HepG2 (cell line): ENCODE results near the gene SERTAD2. TPM values are rescaled to one million over a fixed set of nuclear protein-coding genes. Genes with fewer than 3 reads are reported as not detected.

Source experiments
- AGO1 ChIP-seq: fragments of 200-400 bp; formaldehyde crosslinking; IDR thresholded peaks from 2 replicates; pipeline ENCODE4 v1.6.1; 2017; ENCODE audit warnings: mild to moderate bottlenecking, low read depth, low read length, moderate library complexity; ENCODE audit not compliant: poor library complexity, severe bottlenecking
- AKAP8 ChIP-seq: sonication (generic); formaldehyde crosslinking; IDR thresholded peaks from 2 replicates; pipeline ENCODE4 v1.5.1; 2020; ENCODE audit warnings: mild to moderate bottlenecking, missing genetic modification reagents
- CENPT ChIP-seq: sonication (generic); formaldehyde crosslinking; IDR thresholded peaks from 2 replicates; pipeline ENCODE4 v1.8.0; 2022; ENCODE audit warnings: low read depth, mild to moderate bottlenecking, moderate library complexity, missing genetic modification reagents
- CHD4 ChIP-seq: fragments of 200-600 bp; sonication (generic); IDR thresholded peaks from 2 replicates; pipeline ENCODE4 v1.7.0; 2017; ENCODE audit warnings: mild to moderate bottlenecking, low read length, borderline replicate concordance
- DNMT1 ChIP-seq: sonication (generic); formaldehyde crosslinking; IDR thresholded peaks from 2 replicates; pipeline ENCODE4 v1.5.1; 2020; ENCODE audit warnings: mild to moderate bottlenecking, missing genetic modification reagents
- DZIP1 ChIP-seq: sonication (generic); formaldehyde crosslinking; IDR thresholded peaks from 2 replicates; pipeline ENCODE4 v1.5.0; 2020; ENCODE audit warnings: mild to moderate bottlenecking, missing genetic modification reagents
- ETV6 ChIP-seq: sonication (generic); formaldehyde crosslinking; conservative IDR thresholded peaks from 2 replicates; pipeline ENCODE4 v1.4.0; 2020; ENCODE audit warnings: missing genetic modification reagents
- FOSL2 ChIP-seq: sonication (generic); formaldehyde crosslinking; IDR thresholded peaks from 2 replicates; pipeline ENCODE4 v1.4.0; 2020; ENCODE audit warnings: missing genetic modification reagents
- HDAC2 ChIP-seq: sonication (generic); formaldehyde crosslinking; IDR thresholded peaks from 2 replicates; pipeline ENCODE4 v1.4.0; 2020; ENCODE audit warnings: missing genetic modification reagents
- JDP2 ChIP-seq: sonication (generic); formaldehyde crosslinking; IDR thresholded peaks from 2 replicates; pipeline ENCODE4 v1.8.1; 2022; ENCODE audit warnings: missing genetic modification reagents, borderline replicate concordance
- KAT7 ChIP-seq: IDR thresholded peaks from 2 replicates; pipeline ENCODE4 v1.6.1; 2018; ENCODE audit warnings: borderline replicate concordance, missing compliant biosample characterization
- KDM6A ChIP-seq: IDR thresholded peaks from 2 replicates; pipeline ENCODE4 v1.6.1; 2016; ENCODE audit warnings: low read depth
- LBX2 ChIP-seq: sonication (generic); formaldehyde crosslinking; IDR thresholded peaks from 2 replicates; pipeline ENCODE4 v1.5.0; 2020; ENCODE audit warnings: missing genetic modification reagents, mild to moderate bottlenecking, borderline replicate concordance
- NR2F2 ChIP-seq: IDR thresholded peaks from 2 replicates; pipeline ENCODE4 v1.6.1; 2012; ENCODE audit warnings: low read depth, inconsistent platforms, borderline replicate concordance
- STAT5B ChIP-seq: sonication (generic); formaldehyde crosslinking; IDR thresholded peaks from 2 replicates; pipeline ENCODE4 v1.4.0; 2020; ENCODE audit warnings: missing genetic modification reagents
- USF2 ChIP-seq, 2 experiments: sonication (generic) in 1 of 2; formaldehyde crosslinking in 1 of 2; IDR thresholded peaks; 2 replicates each; pipeline versions ENCODE4 v1.5.1 to v1.6.1; 2011 to 2020; ENCODE audit warnings: borderline replicate concordance in 1 of 2, low read depth in 1 of 2, low read length in 1 of 2, mild to moderate bottlenecking in 1 of 2, missing genetic modification reagents in 1 of 2, moderate library complexity in 1 of 2
- YY1 ChIP-seq: IDR thresholded peaks from 2 replicates; pipeline ENCODE4 v1.6.1; 2011; ENCODE audit warnings: low read length, low read depth, moderate library complexity, mild to moderate bottlenecking; ENCODE audit not compliant: insufficient read depth, insufficient replicate concordance
- ZFP1 ChIP-seq: IDR thresholded peaks from 2 replicates; pipeline ENCODE4 v1.6.1; 2016
- ZFY ChIP-seq: sonication (generic); formaldehyde crosslinking; IDR thresholded peaks from 2 replicates; pipeline ENCODE4 v1.4.0; 2020; ENCODE audit warnings: missing genetic modification reagents
- ZNF256 ChIP-seq: sonication (generic); formaldehyde crosslinking; conservative IDR thresholded peaks from 2 replicates; pipeline ENCODE4 v1.4.0; 2020; ENCODE audit warnings: missing genetic modification reagents
- ZNF337 ChIP-seq: sonication (generic); formaldehyde crosslinking; IDR thresholded peaks from 2 replicates; pipeline ENCODE4 v1.5.1; 2020; ENCODE audit warnings: missing genetic modification reagents, low read depth, mild to moderate bottlenecking, borderline replicate concordance
- ZNF564 ChIP-seq: sonication (generic); formaldehyde crosslinking; IDR thresholded peaks from 2 replicates; pipeline ENCODE4 v1.8.1; 2023; ENCODE audit warnings: mild to moderate bottlenecking, missing genetic modification reagents
- ZNF615 ChIP-seq: sonication (generic); formaldehyde crosslinking; IDR thresholded peaks from 2 replicates; pipeline ENCODE4 v1.5.0; 2020; ENCODE audit warnings: mild to moderate bottlenecking, missing genetic modification reagents, borderline replicate concordance
- ZNF841 ChIP-seq: sonication (generic); formaldehyde crosslinking; IDR thresholded peaks from 2 replicates; pipeline ENCODE4 v1.8.1; 2023; ENCODE audit warnings: missing genetic modification reagents, borderline replicate concordance
- ZSCAN20 ChIP-seq: sonication (generic); formaldehyde crosslinking; IDR thresholded peaks from 2 replicates; pipeline ENCODE4 v1.4.0; 2020; ENCODE audit warnings: missing genetic modification reagents, mild to moderate bottlenecking, borderline replicate concordance
- ZSCAN22 ChIP-seq: sonication (generic); formaldehyde crosslinking; IDR thresholded peaks from 2 replicates; pipeline ENCODE4 v1.4.0; 2020; ENCODE audit warnings: mild to moderate bottlenecking, missing genetic modification reagents
- polyA plus RNA-seq, 8 experiments: library from polyadenylated mRNA; depleted of rRNA in 3 of 8; stranded (reverse) in 7 of 8; unstranded in 1 of 8; fragments of >200 nt; fragmentation: Illumina TruSeq in 4 of 8; extraction: Trizol in 4 of 8; gene quantifications; 2 replicates each; pipeline versions ENCODE4 v1.2.1 to v1.2.3, GENCODE V29; 2011 to 2016; ENCODE audit warnings: low read depth in 4 of 8, missing spikeins in 1 of 8, mixed read lengths in 1 of 8; ENCODE audit not compliant: insufficient read depth in 1 of 8
- total RNA-seq, 5 experiments: library from RNA; depleted of rRNA; stranded (reverse); fragments of >200 nt; fragmentation: Illumina TruSeq; extraction: Trizol; gene quantifications; 2 replicates each; pipeline ENCODE4 v1.2.3, GENCODE V29; 2016; ENCODE audit warnings: low read depth in 1 of 5

Gene SERTAD2
- total and polyA plus RNA-seq, 2 of the 13 experiments (the other 11 are each of a cell fraction or from before 2014, with no cell fraction given) = 6.7 to 22.6 TPM

GRCh38 chr2:64646007-64646880, 7.5 kb downstream of the SERTAD2 start (continued):
- no peak for TF ChIP-seq CENPT (CRISPR knock-in tag)
- no peak for TF ChIP-seq ZNF615 (CRISPR knock-in tag)
- TF ChIP-seq USF2 (IDR thresholded peaks at IDR 0.05; ENCODE audit: low read depth, low read length) = no peak
- TF ChIP-seq USF2 (CRISPR knock-in tag; IDR thresholded peaks at IDR 0.05; ENCODE audit: borderline replicate concordance) = no peak
- TF ChIP-seq ZNF337 (CRISPR knock-in tag) = no peak
- TF ChIP-seq ZFP1 (CRISPR knock-in tag) = 0 out of 2 replicates have a peak, but pooled peaks have one; percentile 51
- TF ChIP-seq JDP2 (CRISPR knock-in tag) = no peak
- no peak for TF ChIP-seq LBX2 (CRISPR knock-in tag)
- TF ChIP-seq STAT5B (CRISPR knock-in tag) = no peak
- TF ChIP-seq FOSL2 (CRISPR knock-in tag) = peak; percentile 37; the same call in 1 of the 2 replicates
- no peak for TF ChIP-seq ZSCAN20
- TF ChIP-seq AKAP8 (CRISPR knock-in tag) = no peak
- no peak for TF ChIP-seq ZSCAN22
- no peak for TF ChIP-seq YY1
- TF ChIP-seq AGO1 = no peak
- TF ChIP-seq DZIP1 (CRISPR knock-in tag) = no peak
- no peak for TF ChIP-seq ZFY (CRISPR knock-in tag)
- no peak for TF ChIP-seq ZNF841
- TF ChIP-seq ETV6 (CRISPR knock-in tag) = no peak
- 0 out of 2 replicates have a peak, but pooled peaks have one; percentile 17 for TF ChIP-seq ZNF256 (CRISPR knock-in tag)
- TF ChIP-seq CHD4 = no peak
- no peak for TF ChIP-seq DNMT1
- no peak for TF ChIP-seq HDAC2
- TF ChIP-seq KAT7 (CRISPR knock-in tag) = peak; percentile 40; the same call in 1 of the 2 replicates
- no peak for TF ChIP-seq KDM6A (CRISPR knock-in tag)
- TF ChIP-seq ZNF564 (CRISPR knock-in tag) = no peak
- TF ChIP-seq NR2F2 = 0 out of 2 replicates have a peak, but pooled peaks have one; percentile 30
